ENCODE data around the gene MAJIN. TPM values are rescaled to one million over a fixed set of nuclear protein-coding genes. Genes with fewer than 3 reads are reported as not detected.

MAJIN gene
- total and polyA plus RNA-seq, 9 of the 15 experiments (the other 6 are each of a cell fraction or from before 2014, with no cell fraction given), result 0.17 to 0.83 (median 0.24) TPM; not detected in 2

DNA sequence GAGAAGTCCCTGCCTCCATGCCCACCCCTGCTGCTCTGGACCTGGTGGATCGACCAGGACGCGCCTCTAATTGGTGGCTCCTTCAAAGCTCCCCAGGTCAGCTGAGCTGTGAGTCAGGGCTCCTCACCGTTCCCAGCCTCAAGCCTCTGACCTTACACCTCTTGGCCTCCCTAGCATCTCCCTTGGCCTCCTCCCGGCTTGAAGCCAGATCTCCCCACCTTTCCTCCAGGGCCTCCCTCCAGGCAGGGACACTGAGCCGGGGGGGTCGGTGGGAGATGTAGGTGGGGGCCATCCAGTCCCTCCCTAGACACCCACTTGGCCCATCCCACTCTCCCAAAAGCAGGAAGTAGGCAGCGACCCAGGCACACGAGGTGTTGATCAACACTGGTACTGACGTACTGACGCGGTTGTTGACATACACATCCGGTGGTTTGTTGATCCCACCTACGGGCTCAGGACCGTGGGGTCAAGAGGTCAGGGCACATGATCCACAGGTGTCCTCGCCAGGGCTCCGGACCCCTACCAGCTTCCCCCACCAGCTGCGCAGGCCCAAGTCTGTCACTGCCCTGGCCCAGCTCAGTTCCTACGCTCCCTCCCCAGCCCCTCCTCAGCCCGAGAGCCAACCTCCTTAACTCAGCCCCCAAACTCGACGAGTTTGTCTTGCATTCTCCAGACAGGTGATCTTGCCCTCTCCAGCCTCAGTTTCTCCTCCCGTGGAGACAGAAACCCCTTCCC is 55.7 kb downstream of the MAJIN start (continued):
- TF ChIP-seq, protein P1, sequence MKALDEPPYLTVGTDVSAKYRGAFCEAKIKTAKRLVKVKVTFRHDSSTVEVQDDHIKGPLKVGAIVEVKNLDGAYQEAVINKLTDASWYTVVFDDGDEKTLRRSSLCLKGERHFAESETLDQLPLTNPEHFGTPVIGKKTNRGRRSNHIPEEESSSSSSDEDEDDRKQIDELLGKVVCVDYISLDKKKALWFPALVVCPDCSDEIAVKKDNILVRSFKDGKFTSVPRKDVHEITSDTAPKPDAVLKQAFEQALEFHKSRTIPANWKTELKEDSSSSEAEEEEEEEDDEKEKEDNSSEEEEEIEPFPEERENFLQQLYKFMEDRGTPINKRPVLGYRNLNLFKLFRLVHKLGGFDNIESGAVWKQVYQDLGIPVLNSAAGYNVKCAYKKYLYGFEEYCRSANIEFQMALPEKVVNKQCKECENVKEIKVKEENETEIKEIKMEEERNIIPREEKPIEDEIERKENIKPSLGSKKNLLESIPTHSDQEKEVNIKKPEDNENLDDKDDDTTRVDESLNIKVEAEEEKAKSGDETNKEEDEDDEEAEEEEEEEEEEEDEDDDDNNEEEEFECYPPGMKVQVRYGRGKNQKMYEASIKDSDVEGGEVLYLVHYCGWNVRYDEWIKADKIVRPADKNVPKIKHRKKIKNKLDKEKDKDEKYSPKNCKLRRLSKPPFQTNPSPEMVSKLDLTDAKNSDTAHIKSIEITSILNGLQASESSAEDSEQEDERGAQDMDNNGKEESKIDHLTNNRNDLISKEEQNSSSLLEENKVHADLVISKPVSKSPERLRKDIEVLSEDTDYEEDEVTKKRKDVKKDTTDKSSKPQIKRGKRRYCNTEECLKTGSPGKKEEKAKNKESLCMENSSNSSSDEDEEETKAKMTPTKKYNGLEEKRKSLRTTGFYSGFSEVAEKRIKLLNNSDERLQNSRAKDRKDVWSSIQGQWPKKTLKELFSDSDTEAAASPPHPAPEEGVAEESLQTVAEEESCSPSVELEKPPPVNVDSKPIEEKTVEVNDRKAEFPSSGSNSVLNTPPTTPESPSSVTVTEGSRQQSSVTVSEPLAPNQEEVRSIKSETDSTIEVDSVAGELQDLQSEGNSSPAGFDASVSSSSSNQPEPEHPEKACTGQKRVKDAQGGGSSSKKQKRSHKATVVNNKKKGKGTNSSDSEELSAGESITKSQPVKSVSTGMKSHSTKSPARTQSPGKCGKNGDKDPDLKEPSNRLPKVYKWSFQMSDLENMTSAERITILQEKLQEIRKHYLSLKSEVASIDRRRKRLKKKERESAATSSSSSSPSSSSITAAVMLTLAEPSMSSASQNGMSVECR (CRISPR knock-in tag; IDR thresholded peaks at IDR 0.05), result peak; percentile 22; the same call in 1 of the 2 replicates
- TF ChIP-seq TAF1 (IDR thresholded peaks at IDR 0.05; ENCODE audit: control insufficient read depth, extremely low read depth, insufficient read depth, low read length, severe bottlenecking), result no peak
- no peak for TF ChIP-seq POLR2A (conservative IDR thresholded peaks at IDR 0.05)
- no peak for TF ChIP-seq HOXB6 (CRISPR knock-in tag; IDR thresholded peaks at IDR 0.05; ENCODE audit: borderline replicate concordance)
- TF ChIP-seq EGR1 (conservative IDR thresholded peaks at IDR 0.05), result peak; percentile 44; the same call in 1 of the 2 replicates
- TF ChIP-seq FOXJ2 (tag; IDR thresholded peaks at IDR 0.05), result no peak
- TF ChIP-seq, protein P2, sequence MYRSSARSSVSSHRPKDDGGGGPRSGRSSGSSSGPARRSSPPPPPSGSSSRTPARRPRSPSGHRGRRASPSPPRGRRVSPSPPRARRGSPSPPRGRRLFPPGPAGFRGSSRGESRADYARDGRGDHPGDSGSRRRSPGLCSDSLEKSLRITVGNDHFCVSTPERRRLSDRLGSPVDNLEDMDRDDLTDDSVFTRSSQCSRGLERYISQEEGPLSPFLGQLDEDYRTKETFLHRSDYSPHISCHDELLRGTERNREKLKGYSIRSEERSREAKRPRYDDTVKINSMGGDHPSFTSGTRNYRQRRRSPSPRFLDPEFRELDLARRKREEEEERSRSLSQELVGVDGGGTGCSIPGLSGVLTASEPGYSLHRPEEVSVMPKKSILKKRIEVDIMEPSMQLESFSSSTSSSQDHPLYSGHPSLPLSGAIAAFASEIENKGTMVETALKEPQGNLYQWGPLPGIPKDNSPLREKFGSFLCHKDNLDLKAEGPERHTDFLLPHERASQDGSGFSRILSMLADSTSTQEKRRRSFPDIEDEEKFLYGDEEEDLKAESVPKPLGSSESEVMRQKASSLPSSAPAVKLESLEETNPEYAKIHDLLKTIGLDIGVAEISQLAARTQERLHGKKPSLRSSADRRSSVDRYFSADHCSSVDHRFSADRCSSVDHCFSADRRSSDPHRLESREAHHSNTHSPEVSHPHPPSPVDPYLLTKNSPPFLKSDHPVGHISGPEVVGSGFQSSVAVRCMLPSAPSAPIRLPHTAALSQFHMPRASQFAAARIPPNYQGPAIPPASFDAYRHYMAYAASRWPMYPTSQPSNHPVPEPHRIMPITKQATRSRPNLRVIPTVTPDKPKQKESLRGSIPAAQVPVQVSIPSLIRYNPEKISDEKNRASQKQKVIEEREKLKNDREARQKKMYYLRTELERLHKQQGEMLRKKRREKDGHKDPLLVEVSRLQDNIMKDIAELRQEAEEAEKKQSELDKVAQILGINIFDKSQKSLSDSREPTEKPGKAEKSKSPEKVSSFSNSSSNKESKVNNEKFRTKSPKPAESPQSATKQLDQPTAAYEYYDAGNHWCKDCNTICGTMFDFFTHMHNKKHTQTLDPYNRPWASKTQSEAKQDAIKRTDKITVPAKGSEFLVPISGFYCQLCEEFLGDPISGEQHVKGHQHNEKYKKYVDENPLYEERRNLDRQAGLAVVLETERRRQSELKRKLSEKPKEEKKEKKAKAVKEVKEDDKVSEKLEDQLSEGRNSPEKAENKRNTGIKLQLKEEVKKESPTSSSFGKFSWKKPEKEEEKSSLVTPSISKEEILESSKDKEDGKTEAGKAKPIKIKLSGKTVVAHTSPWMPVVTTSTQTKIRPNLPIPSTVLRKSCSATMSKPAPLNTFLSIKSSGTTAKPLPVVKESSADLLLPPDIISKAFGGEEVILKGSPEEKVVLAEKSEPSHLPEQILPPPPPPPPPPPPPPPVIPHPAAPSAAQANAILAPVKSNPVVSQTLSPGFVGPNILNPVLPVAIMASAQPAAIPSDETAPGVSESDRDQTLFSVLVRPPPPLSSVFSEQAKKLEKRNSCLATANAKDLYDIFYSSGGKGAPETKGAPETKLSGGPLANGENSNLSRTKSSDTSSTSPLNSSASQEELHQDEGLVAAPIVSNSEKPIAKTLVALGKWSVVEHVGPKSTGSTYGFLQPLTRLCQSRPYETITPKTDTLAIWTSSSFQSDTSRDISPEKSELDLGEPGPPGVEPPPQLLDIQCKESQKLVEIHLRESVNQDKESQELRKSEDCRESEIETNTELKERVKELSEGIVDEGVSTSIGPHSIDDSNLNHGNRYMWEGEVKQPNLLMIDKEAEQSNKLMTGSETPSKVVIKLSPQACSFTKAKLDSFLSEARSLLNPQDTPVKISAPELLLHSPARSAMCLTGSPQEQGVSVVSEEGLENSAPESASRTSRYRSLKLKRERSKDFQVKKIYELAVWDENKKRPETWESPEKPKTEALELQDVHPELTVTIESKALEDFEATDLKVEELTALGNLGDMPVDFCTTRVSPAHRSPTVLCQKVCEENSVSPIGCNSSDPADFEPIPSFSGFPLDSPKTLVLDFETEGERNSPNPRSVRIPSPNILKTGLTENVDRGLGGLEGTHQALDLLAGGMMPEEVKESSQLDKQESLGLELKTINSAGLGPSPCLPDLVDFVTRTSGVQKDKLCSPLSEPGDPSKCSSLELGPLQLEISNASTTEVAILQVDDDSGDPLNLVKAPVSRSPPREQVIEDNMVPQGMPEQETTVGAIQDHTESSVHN (IDR thresholded peaks at IDR 0.05; ENCODE audit: borderline replicate concordance in 1 of 2, low read depth in 1 of 2), result no peak
- peak; percentile 43; the same call in 1 of the 2 replicates for TF ChIP-seq FOXP1 (CRISPR knock-in tag; IDR thresholded peaks at IDR 0.05)
- TF ChIP-seq ZBTB7A (IDR thresholded peaks at IDR 0.05; ENCODE audit: borderline replicate concordance, control insufficient read depth, low read depth, low read length), result peak; percentile 31; the same call in 1 of the 2 replicates
- TF ChIP-seq CCNT2 (IDR thresholded peaks at IDR 0.05; ENCODE audit: borderline replicate concordance, extremely low read depth, insufficient read length, low read depth, low read length), result no peak
- peak; percentile 83 for TF ChIP-seq NR2C1 (IDR thresholded peaks at IDR 0.05)
- TF ChIP-seq NR2C1 (tag; IDR thresholded peaks at IDR 0.05), result peak; percentile 73
- TF ChIP-seq ATF1 (CRISPR knock-in tag; IDR thresholded peaks at IDR 0.05), result no peak
- peak; percentile 6; the same call in 1 of the 2 replicates for TF ChIP-seq ATF1 (tag; IDR thresholded peaks at IDR 0.05)

Measured in K562 (cell line).